Activated T-helper 1 cell treated with Interleukin-2 at 50 U/mL for 16 hours (primary cell): ENCODE results near the gene NAALADL2.

Source experiments
- DNase-seq: peaks from one replicate; pipeline ENCODE4 v3.0.0-alpha.2; 2020; ENCODE audit warnings: low read depth

Gene NAALADL2

GRCh38 chr3:174960898-174961297 is 101.8 kb downstream of the NAALADL2 start:
- DNase-seq: no peak

- no peak for DNase-seq
Observed at GRCh38 chr3:174973465-174973864, 114.3 kb downstream of the NAALADL2 start.

- no peak for DNase-seq
Observed at GRCh38 chr3:174986685-174987084, 127.6 kb downstream of the NAALADL2 start.

- no peak for DNase-seq
Observed at GRCh38 chr3:175001091-175001490, 142.0 kb downstream of the NAALADL2 start.

- no peak for DNase-seq
Observed at GRCh38 chr3:175002732-175003143, 143.6 kb downstream of the NAALADL2 start.

GRCh38 chr3:175003590-175003989 is 144.5 kb downstream of the NAALADL2 start:
- DNase-seq: no peak

- DNase-seq: no peak
Observed at GRCh38 chr3:175005193-175005592, 146.1 kb downstream of the NAALADL2 start.

- no peak for DNase-seq
Observed at GRCh38 chr3:175005881-175006280, 146.7 kb downstream of the NAALADL2 start.

- DNase-seq: no peak
Observed at GRCh38 chr3:175007306-175007705, 148.2 kb downstream of the NAALADL2 start.

GRCh38 chr3:175009295-175009694 is 150.2 kb downstream of the NAALADL2 start:
- no peak for DNase-seq

GRCh38 chr3:175015056-175015635 is 156.0 kb downstream of the NAALADL2 start:
- no peak for DNase-seq

GRCh38 chr3:175018946-175019727 is 160.0 kb downstream of the NAALADL2 start:
- no peak for DNase-seq

- DNase-seq: no peak
Observed at GRCh38 chr3:175020101-175020500, 161.0 kb downstream of the NAALADL2 start.

GRCh38 chr3:175029828-175030227 is 170.7 kb downstream of the NAALADL2 start:
- no peak for DNase-seq

GRCh38 chr3:175039875-175040274 is 180.7 kb downstream of the NAALADL2 start:
- no peak for DNase-seq

GRCh38 chr3:175041369-175041768 is 182.2 kb downstream of the NAALADL2 start:
- DNase-seq: no peak

GRCh38 chr3:175046601-175047000 is 187.5 kb downstream of the NAALADL2 start:
- no peak for DNase-seq

- DNase-seq: no peak
Observed at GRCh38 chr3:175047786-175048185, 188.7 kb downstream of the NAALADL2 start.

GRCh38 chr3:175057401-175057800 is 198.3 kb downstream of the NAALADL2 start:
- no peak for DNase-seq

GRCh38 chr3:175059788-175060187 is 200.7 kb downstream of the NAALADL2 start:
- DNase-seq: no peak

- no peak for DNase-seq
Observed at GRCh38 chr3:175065497-175065896, 206.4 kb downstream of the NAALADL2 start.

- DNase-seq: no peak
Observed at GRCh38 chr3:175066617-175067415, 207.7 kb downstream of the NAALADL2 start.

- DNase-seq: no peak
Observed at GRCh38 chr3:175068587-175068986, 209.5 kb downstream of the NAALADL2 start.
